GM21825 (cell line): ENCODE data around the gene KNL1.
"Not testable (repeated sequence)": the region's sequence is repeated elsewhere in the genome, so short reads cannot be mapped to it uniquely, and the experiment has no call there.

ENCODE experiments used
- ATAC-seq: cut with Tn5 transposase; IDR thresholded peaks from one replicate; pipeline ENCODE4 v1.9.1; 2021; ENCODE audit warnings: mild to moderate bottlenecking, moderate library complexity; ENCODE audit not compliant: unreplicated experiment

KNL1 gene

DNA sequence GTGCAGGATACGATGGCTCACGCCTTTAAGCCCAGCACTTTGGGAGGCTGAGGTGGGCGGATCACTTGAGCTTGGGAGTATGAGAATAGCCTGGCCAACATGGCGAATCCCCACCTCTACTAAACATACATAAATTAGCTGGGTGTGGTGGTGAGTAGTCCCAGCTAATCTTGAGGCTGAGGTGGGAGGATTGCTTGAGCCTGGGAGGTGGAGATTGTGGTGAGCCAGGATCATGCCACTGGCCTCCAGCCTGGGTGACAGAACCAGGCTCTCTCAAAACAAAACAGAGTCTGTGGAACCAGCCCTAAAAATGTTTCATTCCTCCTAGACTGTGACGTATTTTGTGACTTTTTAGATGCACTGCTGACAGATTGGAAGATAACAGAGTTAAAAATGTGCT lies 66.6 kb downstream of the KNL1 start:
- no peak for ATAC-seq

DNA sequence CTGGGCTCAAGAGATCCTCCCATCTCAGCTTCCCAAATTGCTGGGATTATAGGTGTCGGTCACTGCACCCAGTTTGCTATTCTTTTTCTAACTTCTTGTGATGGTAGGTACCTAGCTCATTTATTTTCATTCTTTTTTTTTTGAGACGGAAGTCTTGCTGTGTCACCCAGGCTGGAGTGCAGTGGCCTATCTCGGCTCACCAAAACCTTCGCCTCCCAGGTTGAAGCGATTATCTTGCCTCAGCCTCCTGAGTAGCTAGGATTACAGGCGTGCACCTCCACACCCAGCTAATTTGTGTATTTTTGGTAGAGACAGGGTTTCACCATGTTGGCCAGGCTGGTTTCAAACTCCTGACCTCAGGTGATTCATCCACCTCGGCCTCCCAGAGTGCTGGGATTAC lies 70.9 kb downstream of the KNL1 start:
- no peak for ATAC-seq

DNA sequence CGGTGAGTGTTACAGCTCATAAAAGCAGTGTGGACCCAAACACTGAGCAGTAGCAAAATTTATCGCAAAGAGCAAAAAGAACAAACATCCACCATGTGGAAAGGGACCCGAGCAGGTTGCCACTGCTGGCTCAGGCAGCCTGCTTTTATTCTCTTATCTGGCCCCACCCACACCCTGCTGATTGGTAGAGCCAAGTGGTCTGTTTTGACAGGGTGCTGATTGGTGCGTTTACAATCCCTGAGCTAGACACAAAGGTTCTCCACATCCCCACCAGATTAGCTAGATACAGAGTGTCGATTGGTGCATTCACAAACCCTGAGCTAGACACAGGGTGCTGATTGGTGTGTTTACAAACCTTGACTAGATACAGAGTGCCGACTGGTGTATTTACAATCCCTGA lies 82.2 kb downstream of the KNL1 start:
- not testable (repeated sequence) for ATAC-seq

DNA sequence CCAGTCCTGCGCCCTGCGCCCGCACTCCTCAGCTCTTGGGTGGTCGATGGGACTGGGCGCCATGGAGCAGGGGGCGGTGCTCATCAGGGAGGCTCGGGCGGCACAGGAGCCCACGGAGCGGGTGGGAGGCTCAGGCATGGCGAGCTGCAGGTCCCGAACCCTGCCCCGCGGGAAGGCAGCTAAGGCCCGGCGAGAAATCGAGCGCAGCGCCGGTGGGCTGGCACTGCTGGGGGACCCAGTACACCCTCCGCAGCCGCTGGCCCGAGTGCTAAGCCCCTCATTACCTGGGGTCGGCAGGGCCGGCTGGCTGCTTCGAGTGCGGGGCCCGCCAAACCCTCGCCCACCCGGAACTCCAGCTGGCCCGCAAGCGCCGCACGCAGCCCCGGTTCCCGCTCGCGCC lies 82.9 kb downstream of the KNL1 start:
- ATAC-seq: not testable (repeated sequence)

DNA sequence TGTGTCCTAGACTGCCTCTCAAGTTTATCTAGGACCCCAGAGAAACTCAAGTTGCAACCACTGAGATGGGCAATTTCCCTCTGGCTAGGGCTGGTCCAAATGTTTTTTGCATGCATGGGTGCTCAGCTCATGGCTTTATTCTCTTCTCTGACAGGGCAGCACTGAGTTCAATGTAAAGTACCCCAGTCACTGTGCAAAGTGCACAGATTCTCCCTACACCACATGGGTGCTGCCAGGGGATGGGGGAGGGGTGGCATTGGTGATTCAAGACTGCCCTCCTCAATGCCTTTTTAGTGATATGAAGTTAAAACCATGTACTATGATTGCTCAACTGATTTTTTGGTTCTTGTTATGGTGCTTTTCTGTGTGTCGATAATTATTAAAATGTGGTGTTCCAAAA lies 86.1 kb downstream of the KNL1 start:
- ATAC-seq: no peak

DNA sequence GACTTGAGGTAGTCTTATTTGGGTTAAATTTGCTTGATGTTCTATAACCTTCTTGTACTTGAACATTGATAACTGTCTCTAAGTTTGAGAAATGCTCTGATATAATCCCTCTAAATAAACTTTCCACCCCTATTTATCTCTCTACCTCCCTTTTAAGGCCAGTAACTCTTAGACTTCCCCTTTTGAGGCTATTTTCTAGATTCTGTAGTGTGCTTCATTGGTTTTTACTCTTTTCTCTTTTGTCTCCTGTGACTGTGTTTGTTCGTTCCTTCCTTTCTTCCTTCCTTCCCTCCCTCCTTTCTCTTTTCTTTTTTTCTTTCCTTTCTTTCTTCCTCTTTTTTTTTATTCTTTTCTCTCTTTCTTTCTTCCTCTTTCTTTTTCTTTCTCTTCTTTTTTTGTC lies 86.9 kb downstream of the KNL1 start:
- not testable (repeated sequence) for ATAC-seq

DNA sequence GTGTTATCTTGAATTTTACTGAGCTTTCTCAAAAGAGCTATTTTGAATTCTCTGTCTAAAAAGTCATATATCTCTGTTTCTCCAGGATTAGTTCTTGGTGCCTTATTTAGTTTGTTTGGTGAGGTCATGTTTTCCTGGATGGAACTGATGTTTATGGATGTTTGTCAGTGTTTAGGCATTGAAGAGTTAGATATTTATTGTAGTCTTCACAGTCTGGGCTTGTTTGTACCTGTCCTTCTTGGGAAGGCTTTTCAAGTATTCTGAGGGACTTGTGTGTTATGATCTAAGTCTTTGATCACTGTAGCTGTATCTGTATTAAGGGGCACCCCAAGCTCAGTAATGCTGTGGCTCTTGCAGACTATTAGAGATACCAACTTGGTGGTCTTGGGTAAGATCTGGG lies 90.3 kb downstream of the KNL1 start:
- ATAC-seq: no peak

DNA sequence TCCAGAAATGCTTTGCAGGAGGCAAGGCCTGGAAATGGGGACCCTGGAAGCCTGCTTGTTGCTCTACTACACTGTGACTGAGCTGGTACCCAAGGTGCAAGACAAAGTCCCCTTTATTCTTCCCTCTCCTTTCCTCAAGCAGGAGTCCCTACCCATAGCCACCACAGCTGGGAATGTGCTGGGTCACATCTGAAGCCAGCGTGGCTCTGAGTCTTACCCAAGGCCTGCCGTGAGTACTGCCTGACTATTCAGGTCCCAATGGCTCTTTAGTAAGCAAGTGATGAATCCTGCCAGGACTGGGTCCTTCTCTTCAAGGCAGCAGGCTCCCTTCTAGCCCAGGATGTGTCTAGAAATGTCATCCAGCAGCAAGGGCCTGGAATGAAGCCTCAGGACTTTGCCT lies 91.3 kb downstream of the KNL1 start:
- ATAC-seq: no peak

DNA sequence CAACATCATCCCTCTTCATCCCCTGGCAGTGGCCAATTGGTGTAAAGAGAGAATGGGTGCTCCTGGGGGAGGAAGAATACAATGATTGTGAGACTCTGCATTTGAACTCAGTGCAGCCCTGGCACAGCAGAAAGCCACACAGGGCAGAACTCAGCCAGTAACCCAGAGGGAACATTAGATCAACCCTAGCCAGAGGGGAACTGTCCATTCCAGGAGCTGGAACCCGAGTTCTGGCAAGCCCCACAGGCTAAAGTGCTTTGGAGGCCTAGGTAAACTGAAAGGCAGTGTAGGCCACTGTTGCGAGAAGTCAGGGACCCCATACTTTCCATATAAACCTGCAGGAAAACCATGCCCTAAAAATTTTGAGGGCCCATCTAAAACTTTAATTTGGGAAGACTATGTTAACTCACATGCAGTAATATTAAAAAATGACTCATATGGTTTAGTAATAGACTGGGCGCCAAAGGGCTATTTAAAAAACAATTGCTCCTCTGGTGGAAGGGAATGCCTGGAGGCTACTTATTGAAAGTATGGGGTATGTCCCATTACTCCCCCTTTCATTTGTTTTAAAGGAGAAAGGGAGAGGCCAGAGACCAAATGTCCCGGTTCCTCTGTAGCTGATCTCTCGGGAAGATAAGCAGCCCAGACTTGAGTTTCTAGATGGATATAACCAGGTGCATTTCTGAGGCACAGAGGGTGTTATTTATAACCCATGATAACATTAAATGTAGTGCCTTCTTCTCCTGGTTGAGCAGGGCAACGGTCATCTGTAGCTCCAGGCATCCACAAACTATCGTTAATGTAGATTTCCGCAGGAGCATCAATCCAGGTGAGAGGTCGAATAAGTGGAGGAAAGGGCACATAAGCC lies 95.1 kb downstream of the KNL1 start:
- no peak for ATAC-seq

DNA sequence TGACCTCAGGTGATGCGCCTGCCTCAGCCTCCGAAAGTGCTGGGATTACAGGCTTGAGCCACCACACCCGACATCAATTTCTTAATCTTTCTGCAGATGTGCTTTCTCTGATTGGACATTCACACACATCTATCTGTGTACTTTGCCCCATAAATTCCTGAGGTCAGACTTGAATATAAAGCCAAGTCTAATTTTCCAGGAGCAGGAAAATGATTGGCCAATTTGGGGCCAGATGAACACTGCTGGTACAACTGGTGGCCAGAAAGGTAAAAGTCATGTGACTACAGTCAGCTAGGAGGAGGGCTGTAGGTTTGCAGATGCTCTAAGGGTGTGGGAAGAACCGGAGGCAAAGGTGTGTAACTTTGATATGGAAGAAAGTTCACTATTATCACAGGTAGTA lies 97.7 kb downstream of the KNL1 start:
- no peak for ATAC-seq

DNA sequence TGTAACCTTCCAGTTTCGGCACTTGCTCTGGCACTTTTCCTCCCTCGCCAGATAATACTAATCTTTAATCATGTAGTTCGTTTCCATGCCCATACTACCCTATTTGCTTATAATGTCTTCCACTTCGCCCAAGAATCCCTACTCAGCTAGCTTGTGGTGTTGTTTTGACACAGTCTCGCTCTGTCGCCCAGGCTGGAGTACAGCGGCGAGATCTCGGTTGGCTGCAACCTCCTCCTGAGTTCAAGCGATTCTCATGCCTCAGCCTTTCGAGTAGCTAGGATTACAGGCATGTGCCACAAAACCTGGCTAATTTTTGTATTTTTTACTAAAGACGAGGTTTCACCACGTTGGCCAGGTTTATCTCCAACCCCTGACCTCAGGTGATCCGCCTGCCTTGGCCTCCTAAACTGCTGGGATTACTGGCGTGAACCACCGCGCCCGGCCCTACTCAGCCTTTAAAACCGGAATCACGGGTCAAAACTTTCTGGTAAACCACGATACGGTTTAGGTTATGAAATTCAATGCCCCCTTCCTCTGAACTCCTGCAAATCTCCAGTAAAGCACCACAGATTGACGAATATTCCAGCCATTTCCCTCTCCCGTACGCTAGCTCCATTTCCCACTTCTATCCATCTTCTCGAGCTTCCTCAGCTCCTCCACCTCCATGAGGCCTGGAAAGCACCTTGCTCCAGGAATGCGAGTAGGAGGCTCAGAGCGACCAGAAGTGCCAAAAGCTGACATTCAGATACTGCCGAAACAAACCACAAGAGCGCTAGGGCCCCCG lies 100.0 kb downstream of the KNL1 start:
- peak; percentile 13 for ATAC-seq

DNA sequence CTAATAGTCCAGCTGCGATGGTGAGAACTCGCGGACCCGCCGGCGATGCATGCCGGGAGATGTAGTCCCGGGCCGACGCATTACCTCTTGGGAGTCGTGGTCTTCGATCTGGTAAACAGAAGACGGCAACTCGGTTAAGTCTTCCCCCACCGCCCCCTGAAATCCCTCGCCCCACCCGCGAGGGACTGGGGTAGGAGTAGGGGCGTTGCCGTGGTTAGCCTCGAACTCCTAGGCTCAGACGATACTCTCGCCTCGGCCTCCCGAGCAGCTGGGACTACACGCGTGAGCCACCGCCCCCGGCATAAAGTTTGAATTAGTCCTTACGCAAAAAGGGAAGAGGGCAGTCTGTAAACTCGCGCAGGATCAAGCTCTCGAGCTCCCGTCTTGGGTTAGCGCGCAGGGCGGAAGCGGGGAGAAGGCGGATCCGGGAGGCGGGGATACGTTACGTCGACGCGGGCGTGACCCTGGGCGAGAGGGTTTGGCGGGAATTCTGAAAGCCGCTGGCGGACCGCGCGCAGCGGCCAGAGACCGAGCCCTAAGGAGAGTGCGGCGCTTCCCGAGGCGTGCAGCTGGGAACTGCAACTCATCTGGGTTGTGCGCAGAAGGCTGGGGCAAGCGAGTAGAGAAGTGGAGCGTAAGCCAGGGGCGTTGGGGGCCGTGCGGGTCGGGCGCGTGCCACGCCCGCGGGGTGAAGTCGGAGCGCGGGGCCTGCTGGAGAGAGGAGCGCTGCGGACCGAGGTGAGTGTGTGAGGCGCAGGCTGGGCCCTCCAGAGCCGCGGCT lies 100.8 kb downstream of the KNL1 start, which contains the start of gene RAD51:
TSS of gene RAD51 (plus strand) at position 487 of the 781 bp plus-strand sequence. CDS start 3,585 bp downstream, outside the sequence.
- peak; percentile 84 for ATAC-seq

DNA sequence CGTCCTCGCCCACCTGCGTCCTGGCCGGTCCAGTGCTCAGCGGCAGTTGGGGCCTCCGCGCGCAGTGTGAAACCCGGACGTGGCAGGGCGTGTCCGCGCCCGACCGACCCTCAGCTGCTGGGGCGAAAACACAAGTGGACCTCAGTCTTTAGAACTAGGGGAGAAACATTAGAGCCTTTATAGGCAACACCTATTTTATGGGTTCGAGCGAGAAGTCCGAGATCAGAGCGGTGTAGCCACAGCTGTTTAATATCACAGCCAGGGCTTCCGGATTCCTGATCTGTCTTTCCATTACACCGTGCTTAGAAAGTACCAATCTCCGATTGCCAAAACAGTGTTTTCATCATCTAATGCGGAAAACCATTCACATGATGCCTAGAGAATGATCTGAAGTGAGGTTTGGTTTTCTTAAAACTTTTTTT lies 101.4 kb downstream of the KNL1 start:
- peak; percentile 30 for ATAC-seq

DNA sequence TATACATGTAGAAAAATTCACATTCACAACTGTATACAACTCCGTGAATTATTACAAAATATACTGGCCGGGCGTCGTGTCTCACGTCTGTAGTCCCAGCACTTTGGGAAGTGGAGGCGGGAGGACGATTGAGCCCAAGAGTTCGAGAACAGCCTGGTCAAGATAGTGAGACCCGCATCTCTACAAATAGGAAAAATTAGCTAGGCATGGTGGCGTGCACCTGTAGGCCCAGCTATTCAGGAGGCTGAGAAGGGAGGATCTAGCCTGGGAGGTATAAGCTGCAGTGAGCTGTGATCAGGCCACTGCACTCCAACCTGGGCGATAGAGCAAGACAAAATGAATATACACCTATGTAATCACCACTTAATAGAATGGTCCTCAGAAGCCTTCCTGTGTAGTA lies 102.2 kb downstream of the KNL1 start:
- no peak for ATAC-seq

DNA sequence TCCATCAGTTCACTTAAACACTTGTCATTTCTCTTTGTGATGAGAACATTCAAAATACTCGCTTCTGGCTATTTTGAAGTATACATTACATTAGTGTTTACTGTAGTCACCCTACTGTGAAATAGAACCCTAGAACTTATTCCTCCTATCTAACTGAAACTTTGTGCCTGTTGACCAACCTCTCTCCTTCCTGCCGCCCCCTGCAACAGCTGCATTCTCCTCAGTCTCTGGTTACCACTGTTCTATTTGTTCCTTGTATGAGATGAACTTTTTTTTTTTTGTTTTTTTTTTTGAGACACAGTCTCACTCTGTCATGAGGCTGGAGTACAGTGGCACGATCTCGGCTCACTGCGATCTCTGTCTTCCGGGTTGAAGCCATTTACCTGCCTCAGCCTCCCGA lies 103.9 kb downstream of the KNL1 start:
- ATAC-seq: no peak

DNA sequence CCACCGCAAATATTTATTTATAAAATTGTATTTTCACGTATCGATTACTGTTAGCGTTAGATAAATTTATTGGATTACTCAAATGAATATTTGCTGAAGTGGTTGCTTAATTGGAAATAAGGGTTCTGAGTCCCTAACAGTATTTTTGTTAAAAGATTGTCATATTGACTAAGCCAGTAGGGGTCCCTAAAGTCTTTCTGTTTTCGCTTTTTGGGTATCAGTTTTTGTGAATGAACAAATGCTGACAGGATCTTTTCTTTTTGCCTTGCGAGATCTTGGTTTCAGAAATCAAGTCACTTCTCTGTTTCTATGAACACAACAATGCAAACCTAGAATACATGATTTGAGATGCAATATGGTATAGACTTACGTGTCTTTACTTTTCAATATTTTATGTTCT lies 108.0 kb downstream of the KNL1 start:
- no peak for ATAC-seq

DNA sequence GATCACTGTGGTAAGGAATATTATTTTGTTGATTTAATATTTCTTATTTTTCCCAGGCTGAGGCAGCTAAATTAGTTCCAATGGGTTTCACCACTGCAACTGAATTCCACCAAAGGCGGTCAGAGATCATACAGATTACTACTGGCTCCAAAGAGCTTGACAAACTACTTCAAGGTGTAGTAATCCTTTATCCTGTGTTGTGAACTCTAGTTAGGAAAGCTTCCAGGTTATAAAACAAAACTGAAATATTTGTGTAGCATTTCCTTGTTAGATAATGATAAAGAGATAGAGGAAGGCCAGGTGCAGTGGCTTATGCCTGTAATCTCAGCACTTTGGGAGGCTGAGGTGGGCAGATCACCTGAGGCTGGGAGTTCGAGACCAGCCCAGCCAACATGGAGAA lies 112.1 kb downstream of the KNL1 start:
- ATAC-seq: no peak
